SK-N-SH (cell line): Measurements from ENCODE around the gene KRT3. TPM values are rescaled to one million over a fixed set of nuclear protein-coding genes. Genes with fewer than 3 reads are reported as not detected.

Experiments used
- CTCF ChIA-PET: fragments of 300-600, 350-600 bp; formaldehyde crosslinking; extraction: SDS; loops from one replicate; lab custom pipeline; 2021; lab: Yijun Ruan, JAX
- POLR2A ChIA-PET: fragments of 350-600 bp; sonication (Branson Sonifier 250); formaldehyde crosslinking; extraction: SDS; loops from one replicate; lab custom pipeline; 2020; ENCODE audit warnings: antibody characterized with exemption, inconsistent platforms; lab: Yijun Ruan, JAX
- DNase-seq: peaks from one replicate; pipeline ENCODE4 v3.0.0; 2012
- H2AFZ ChIP-seq: fragments of 200-600 bp; sonication (generic); 2 replicates; pipeline ENCODE4 v1.8.1; 2016; ENCODE audit warnings: antibody characterized with exemption, mild to moderate bottlenecking, low read depth
- H3F3A ChIP-seq: fragments of 200-600 bp; sonication (generic); replicated peaks from 2 replicates; pipeline ENCODE3; 2016; ENCODE audit warnings: antibody characterized with exemption, mild to moderate bottlenecking; ENCODE audit not compliant: insufficient read depth
- H3K27ac ChIP-seq, 2 experiments: fragments of 200-500 bp in 1 of 2; fragments of 200-600 bp in 1 of 2; sonication (Bioruptor generic) in 1 of 2; sonication (generic), shearing (Covaris generic) in 1 of 2; 2 replicates each; pipeline versions ENCODE4 v1.5.1 to v1.6.1; 2014 to 2016; ENCODE audit warnings: low read depth in 2 of 2, inconsistent platforms in 1 of 2, low read length in 1 of 2, mild to moderate bottlenecking in 1 of 2, mixed read lengths in 1 of 2
- H3K27me3 ChIP-seq: fragments of 200-600 bp; sonication (generic), shearing (Covaris generic); 2 replicates; pipeline ENCODE4 v1.6.1; 2016; ENCODE audit warnings: mixed run types; ENCODE audit not compliant: insufficient read depth
- H3K36me3 ChIP-seq, 2 experiments: fragments of 200-500 bp in 1 of 2; fragments of 200-600 bp in 1 of 2; sonication (Bioruptor generic) in 1 of 2; sonication (generic) in 1 of 2; replicated peaks in 1 of 2; 2 replicates each; pipeline versions ENCODE3 to v1.5.1; 2014 to 2016; ENCODE audit warnings: low read length in 1 of 2, mild to moderate bottlenecking in 1 of 2; ENCODE audit not compliant: insufficient read depth in 2 of 2, control insufficient read depth in 1 of 2
- H3K4me1 ChIP-seq, 2 experiments: fragments of 200-500 bp in 1 of 2; fragments of 200-600 bp in 1 of 2; sonication (Bioruptor generic) in 1 of 2; sonication (generic), shearing (Covaris generic) in 1 of 2; 2 replicates each; pipeline versions ENCODE4 v1.5.1 to v1.6.1; 2014 to 2016; ENCODE audit warnings: low read depth in 1 of 2, low read length in 1 of 2, mixed run types in 1 of 2; ENCODE audit not compliant: insufficient read depth in 2 of 2, control insufficient read depth in 1 of 2
- H3K4me2 ChIP-seq: fragments of 200-600 bp; sonication (generic), shearing (Covaris generic); 2 replicates; pipeline ENCODE4 v1.6.1; 2017; ENCODE audit warnings: mixed run types
- H3K4me3 ChIP-seq, 2 experiments: fragments of 200-500 bp in 1 of 2; fragments of 200-600 bp in 1 of 2; sonication (Bioruptor generic) in 1 of 2; sonication (generic), shearing (Covaris generic) in 1 of 2; 2 replicates each; pipeline versions ENCODE4 v1.5.1 to v1.8.1; 2014 to 2016; ENCODE audit warnings: low read depth in 2 of 2, inconsistent platforms in 1 of 2, low read length in 1 of 2, mild to moderate bottlenecking in 1 of 2, mixed read lengths in 1 of 2, moderate library complexity in 1 of 2
- H3K79me2 ChIP-seq: fragments of 200-600 bp; sonication (generic); 2 replicates; pipeline ENCODE4 v1.8.1; 2017; ENCODE audit warnings: mild to moderate bottlenecking; ENCODE audit not compliant: insufficient read depth
- H3K9ac ChIP-seq: fragments of 200-600 bp; sonication (generic); 2 replicates; pipeline ENCODE4 v1.6.1; 2017; ENCODE audit warnings: mixed run types
- H3K9me2 ChIP-seq: fragments of 200-600 bp; sonication (generic); 2 replicates; pipeline ENCODE4 v1.6.1; 2017; ENCODE audit warnings: mixed run types
- H3K9me3 ChIP-seq: fragments of 200-600 bp; sonication (generic); 2 replicates; pipeline ENCODE4 v1.6.1; 2017; ENCODE audit warnings: mixed run types, mild to moderate bottlenecking, moderate library complexity
- H4K20me1 ChIP-seq: fragments of 200-600 bp; sonication (generic); 2 replicates; pipeline ENCODE4 v1.6.1; 2017; ENCODE audit warnings: mild to moderate bottlenecking, mixed run types; ENCODE audit not compliant: insufficient read depth
- EZH2phosphoT487 ChIP-seq: fragments of 200-600 bp; sonication (generic); IDR thresholded peaks from 2 replicates; pipeline ENCODE4 v1.6.1; 2017; ENCODE audit warnings: low read depth, mixed run types, mild to moderate bottlenecking, antibody characterized with exemption, moderate library complexity, borderline replicate concordance
- GATA2 ChIP-seq: sonication (generic); formaldehyde crosslinking; IDR thresholded peaks from 2 replicates; pipeline ENCODE4 v1.5.0; 2020; ENCODE audit warnings: mild to moderate bottlenecking, missing genetic modification reagents
- JUND ChIP-seq: IDR thresholded peaks from 2 replicates; pipeline ENCODE4 v1.4.0; 2012
- YY1 ChIP-seq: IDR thresholded peaks from 2 replicates; pipeline ENCODE4 v1.4.0; 2012; ENCODE audit warnings: low read depth, mild to moderate bottlenecking
- WGBS: methylation state at CpG from one replicate; pipeline ENCODE4 v1.1.6; 2017; ENCODE audit warnings: low lambda C conversion rate; 5-methylcytosine and 5-hydroxymethylcytosine counted together
- polyA plus RNA-seq, 3 experiments: library from polyadenylated mRNA; depleted of rRNA; stranded (reverse); fragments of >200 nt; gene quantifications; 2 replicates each; pipeline ENCODE4 v1.2.3, GENCODE V29; 2012
- TF ChIP-seq, protein P1 (sequence below): IDR thresholded peaks from 2 replicates; pipeline ENCODE4 v1.6.1; 2012; ENCODE audit warnings: mild to moderate bottlenecking, low read depth, low read length, moderate library complexity
- TF ChIP-seq, protein P2 (sequence below): IDR thresholded peaks from 2 replicates; pipeline ENCODE4 v1.4.0; 2012; ENCODE audit warnings: low read depth
- TF ChIP-seq, protein P3 (sequence below): fragments of 150-350 bp; IDR thresholded peaks from 2 replicates; pipeline ENCODE4 v1.6.1; 2017; ENCODE audit warnings: antibody characterized with exemption, low read length, low read depth, borderline replicate concordance

The KRT3 gene
- polyA plus RNA-seq, 1 of the 3 experiments (the other 2 are of a cell fraction) = not detected

GRCh38 chr12:52829986-52830770 is 34.3 kb upstream of the KRT3 start (continued):
- TF ChIP-seq, protein P1, sequence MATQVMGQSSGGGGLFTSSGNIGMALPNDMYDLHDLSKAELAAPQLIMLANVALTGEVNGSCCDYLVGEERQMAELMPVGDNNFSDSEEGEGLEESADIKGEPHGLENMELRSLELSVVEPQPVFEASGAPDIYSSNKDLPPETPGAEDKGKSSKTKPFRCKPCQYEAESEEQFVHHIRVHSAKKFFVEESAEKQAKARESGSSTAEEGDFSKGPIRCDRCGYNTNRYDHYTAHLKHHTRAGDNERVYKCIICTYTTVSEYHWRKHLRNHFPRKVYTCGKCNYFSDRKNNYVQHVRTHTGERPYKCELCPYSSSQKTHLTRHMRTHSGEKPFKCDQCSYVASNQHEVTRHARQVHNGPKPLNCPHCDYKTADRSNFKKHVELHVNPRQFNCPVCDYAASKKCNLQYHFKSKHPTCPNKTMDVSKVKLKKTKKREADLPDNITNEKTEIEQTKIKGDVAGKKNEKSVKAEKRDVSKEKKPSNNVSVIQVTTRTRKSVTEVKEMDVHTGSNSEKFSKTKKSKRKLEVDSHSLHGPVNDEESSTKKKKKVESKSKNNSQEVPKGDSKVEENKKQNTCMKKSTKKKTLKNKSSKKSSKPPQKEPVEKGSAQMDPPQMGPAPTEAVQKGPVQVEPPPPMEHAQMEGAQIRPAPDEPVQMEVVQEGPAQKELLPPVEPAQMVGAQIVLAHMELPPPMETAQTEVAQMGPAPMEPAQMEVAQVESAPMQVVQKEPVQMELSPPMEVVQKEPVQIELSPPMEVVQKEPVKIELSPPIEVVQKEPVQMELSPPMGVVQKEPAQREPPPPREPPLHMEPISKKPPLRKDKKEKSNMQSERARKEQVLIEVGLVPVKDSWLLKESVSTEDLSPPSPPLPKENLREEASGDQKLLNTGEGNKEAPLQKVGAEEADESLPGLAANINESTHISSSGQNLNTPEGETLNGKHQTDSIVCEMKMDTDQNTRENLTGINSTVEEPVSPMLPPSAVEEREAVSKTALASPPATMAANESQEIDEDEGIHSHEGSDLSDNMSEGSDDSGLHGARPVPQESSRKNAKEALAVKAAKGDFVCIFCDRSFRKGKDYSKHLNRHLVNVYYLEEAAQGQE = no peak
- TF ChIP-seq, protein P2, sequence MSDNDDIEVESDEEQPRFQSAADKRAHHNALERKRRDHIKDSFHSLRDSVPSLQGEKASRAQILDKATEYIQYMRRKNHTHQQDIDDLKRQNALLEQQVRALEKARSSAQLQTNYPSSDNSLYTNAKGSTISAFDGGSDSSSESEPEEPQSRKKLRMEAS = no peak
- TF ChIP-seq, protein P3, sequence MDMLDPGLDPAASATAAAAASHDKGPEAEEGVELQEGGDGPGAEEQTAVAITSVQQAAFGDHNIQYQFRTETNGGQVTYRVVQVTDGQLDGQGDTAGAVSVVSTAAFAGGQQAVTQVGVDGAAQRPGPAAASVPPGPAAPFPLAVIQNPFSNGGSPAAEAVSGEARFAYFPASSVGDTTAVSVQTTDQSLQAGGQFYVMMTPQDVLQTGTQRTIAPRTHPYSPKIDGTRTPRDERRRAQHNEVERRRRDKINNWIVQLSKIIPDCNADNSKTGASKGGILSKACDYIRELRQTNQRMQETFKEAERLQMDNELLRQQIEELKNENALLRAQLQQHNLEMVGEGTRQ = no peak

GRCh38 chr12:52828591-52829021 is 32.7 kb upstream of the KRT3 start:
- Histone ChIP-seq H3K9me3 (no peaks in the 10 kb centered on the region), H3K27me3 (peaks cover 50% of the 10 kb centered on the region), H3K4me3 (no peak overlapping the region), H3K4me2 (no peak overlapping the region), H3K4me1 (no peaks in the 10 kb centered on the region), H4K20me1 (no peaks in the 10 kb centered on the region), H3K79me2 (no peaks in the 10 kb centered on the region), H3K36me3 (no peaks in the 10 kb centered on the region), H3K9me2 (no peaks in the 10 kb centered on the region), H3K27ac (no peak overlapping the region), H3F3A (no peaks in the 10 kb centered on the region), H3K9ac (no peak overlapping the region), H2AFZ (no peak overlapping the region)
- 13% methylated on average over 2 of the region's 2 CpGs for WGBS
- DNase-seq = no peak
- TF ChIP-seq YY1 (no peak), GATA2 (CRISPR knock-in tag) (no peak), EZH2phosphoT487 (no peak)
- ChIA-PET POLR2A (no interaction called here), CTCF (no interaction called here)

DNA sequence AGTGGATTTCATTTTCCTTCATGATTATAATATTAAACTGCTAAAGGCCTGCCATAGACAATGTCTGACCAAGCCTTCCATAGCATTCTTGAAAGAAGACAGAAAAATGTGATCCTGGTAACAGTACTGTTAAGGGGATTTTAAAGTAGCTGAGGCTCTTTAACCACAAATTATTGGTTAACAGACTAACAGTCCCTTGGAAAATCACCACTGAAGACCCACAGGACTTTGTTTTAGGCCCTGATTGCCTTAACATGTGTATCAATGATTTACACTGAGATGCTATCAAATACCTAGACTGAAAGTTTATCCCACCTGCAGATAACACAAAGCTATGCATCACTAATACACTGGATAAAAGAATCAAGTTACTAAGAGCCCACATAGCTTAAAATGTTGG is 32.2 kb upstream of the KRT3 start:
- TF ChIP-seq, protein P3 = no peak
- TF ChIP-seq JUND = no peak
- Histone ChIP-seq H2AFZ (no peak overlapping the region), H3F3A (no peaks in the 10 kb centered on the region), H3K27ac (no peak overlapping the region), H4K20me1 (no peaks in the 10 kb centered on the region), H3K9me2 (no peaks in the 10 kb centered on the region), H3K4me2 (no peak overlapping the region), H3K36me3 (no peaks in the 10 kb centered on the region), H3K79me2 (no peaks in the 10 kb centered on the region), H3K4me3 (no peak overlapping the region), H3K9ac (no peak overlapping the region), H3K4me1 (no peaks in the 10 kb centered on the region), H3K27me3 (peaks cover 50% of the 10 kb centered on the region), H3K9me3 (no peaks in the 10 kb centered on the region)
- DNase-seq = no peak
- POLR2A ChIA-PET = no interaction called here
- CTCF ChIA-PET = no interaction called here
